ENCODE data around the gene SPEN. TPM values are rescaled to one million over a fixed set of nuclear protein-coding genes. Genes with fewer than 3 reads are reported as not detected.

The SPEN gene
- total RNA-seq, 1 donor from 2014 or later, result 54.7 TPM

GRCh38 chr1:15985611-15986297, 138.2 kb downstream of the SPEN start:
- intact Hi-C loops (cut with DNase I), result no loop called here
- no peak for DNase-seq
- Histone ChIP-seq H3K4me1 (no peaks in the 10 kb centered on the region), H3K4me3 (no peak overlapping the region), H3K27me3 (ENCODE audit: low read depth) (no peaks in the 10 kb centered on the region), H3K36me3 (no peaks in the 10 kb centered on the region), H3K9me3 (no peaks in the 10 kb centered on the region), H3K27ac (no peak overlapping the region)
- no peak for ATAC-seq
- no peak for TF ChIP-seq CTCF (IDR thresholded peaks at IDR 0.05)

- no peak overlapping the region for H3K27ac ChIP-seq
- no peak for TF ChIP-seq CTCF (IDR thresholded peaks at IDR 0.05)
- no peaks in the 10 kb centered on the region for H3K4me1 ChIP-seq
- H3K27me3 ChIP-seq (ENCODE audit: low read depth), result no peaks in the 10 kb centered on the region
- H3K4me3 ChIP-seq, result no peak overlapping the region
- intact Hi-C loops (cut with DNase I), result no loop called here
- no peaks in the 10 kb centered on the region for H3K9me3 ChIP-seq
- DNase-seq, result no peak
- H3K36me3 ChIP-seq, result no peaks in the 10 kb centered on the region
- ATAC-seq, result no peak
These were observed 141.6 kb downstream of the SPEN start for GRCh38 chr1:15988856-15989736.

GRCh38 chr1:15989776-15990175, 142.3 kb downstream of the SPEN start:
- H3K27me3 ChIP-seq (ENCODE audit: low read depth), result no peaks in the 10 kb centered on the region
- intact Hi-C loops (cut with DNase I), result loop anchor here (10.0 kb wide), 1 partner anchor 175 kb away; no protein-coding TSS in a partner anchor
- no peaks in the 10 kb centered on the region for H3K4me1 ChIP-seq
- no peaks in the 10 kb centered on the region for H3K9me3 ChIP-seq
- no peak for ATAC-seq
- no peak overlapping the region for H3K4me3 ChIP-seq
- TF ChIP-seq CTCF (IDR thresholded peaks at IDR 0.05), result no peak
- H3K36me3 ChIP-seq, result no peaks in the 10 kb centered on the region
- DNase-seq, result no peak
- H3K27ac ChIP-seq, result no peak overlapping the region

Other genes starting within 250 kb of the SPEN start
- gene DDI2, start 230.2 kb upstream of the SPEN start, total RNA-seq, result 48.8 TPM
- 80.4 TPM for gene PLEKHM2, start 163.4 kb upstream of the SPEN start, total RNA-seq
- gene SLC25A34, start 111.4 kb upstream of the SPEN start, total RNA-seq, result 3.5 TPM
- gene TMEM82, start 105.2 kb upstream of the SPEN start, total RNA-seq, result not detected
- gene FBLIM1, start 88.9 kb upstream of the SPEN start, total RNA-seq, result 20.1 TPM
- gene UQCRHL, start 40.1 kb upstream of the SPEN start, total RNA-seq, result 1.1 TPM
- gene ZBTB17, start 128.4 kb downstream of the SPEN start, total RNA-seq, result 37.7 TPM
- 0.21 TPM for gene SRARP, start 156.5 kb downstream of the SPEN start, total RNA-seq
- gene HSPB7, start 170.3 kb downstream of the SPEN start, total RNA-seq, result 4.9 TPM
- gene CLCNKA, start 174.3 kb downstream of the SPEN start, total RNA-seq, result 0.65 TPM
- gene CLCNKB, start 196.1 kb downstream of the SPEN start, total RNA-seq, result 0.18 TPM
- gene FAM131C, start 225.9 kb downstream of the SPEN start, total RNA-seq, result not detected

Measured in lower lobe of right lung (tissue), 2 donors.